Activated naive CD8-positive, alpha-beta T cell treated with anti-CD3 and anti-CD28 coated beads, Interleukin-2, amount 10 ng/mL, durations not matched to agents 7 days and 5 days (primary cell): ENCODE data around the gene APLP1. TPM values are rescaled to one million over a fixed set of nuclear protein-coding genes. Genes with fewer than 3 reads are reported as not detected.
A peak's percentile ranks its signal among the peaks of the same experiment; 100 is the strongest.
"Not testable (repeated sequence)": the region's sequence is repeated elsewhere in the genome, so short reads cannot be mapped to it uniquely, and the experiment has no call there.

Source experiments
- ATAC-seq: fragments of 150-1000 bp; cut with Tn5 transposase; one replicate; pipeline ENCODE4 v1.10.0; 2021; ENCODE audit warnings: low read depth, moderate library complexity
- POLR2A ChIA-PET: fragments of 350-600 bp; sonication (Branson Sonifier 250); formaldehyde crosslinking; loops from one replicate; lab custom pipeline; 2021; ENCODE audit warnings: antibody characterized with exemption; lab: Charles Lee
- DNase-seq: peaks from one replicate; pipeline ENCODE4 v3.0.0; 2021
- H3K27ac Mint-ChIP-seq: one replicate; pipeline ENCODE4 v1.8.0; 2022; ENCODE audit warnings: mild to moderate bottlenecking, mixed read lengths
- H3K27me3 Mint-ChIP-seq: one replicate; pipeline ENCODE4 v1.8.0; 2022; ENCODE audit warnings: mild to moderate bottlenecking, moderate library complexity, mixed read lengths
- H3K36me3 Mint-ChIP-seq: one replicate; pipeline ENCODE4 v1.8.0; 2021; ENCODE audit warnings: mild to moderate bottlenecking, mixed read lengths
- H3K4me1 Mint-ChIP-seq: one replicate; pipeline ENCODE4 v1.8.0; 2021; ENCODE audit warnings: mixed read lengths
- H3K4me3 Mint-ChIP-seq: one replicate; pipeline ENCODE4 v1.8.0; 2022; ENCODE audit warnings: mild to moderate bottlenecking, moderate library complexity, mixed read lengths
- H3K9me3 Mint-ChIP-seq: one replicate; pipeline ENCODE4 v1.8.0; 2021; ENCODE audit warnings: mixed read lengths
- total RNA-seq, 2 experiments: library from RNA; stranded (reverse); gene quantifications; one replicate each; pipeline ENCODE4 v1.2.3, GENCODE V29; 2021

APLP1 gene
- total RNA-seq, 2 experiments from 2014 or later, result 1.2 to 1.4 TPM

- Mint-ChIP-seq H3K9me3 (no peaks in the 10 kb centered on the region), H3K4me1 (peaks cover 4% of the 10 kb centered on the region), H3K36me3 (no peaks in the 10 kb centered on the region), H3K27ac (no peak overlapping the region), H3K27me3 (peaks cover 45% of the 10 kb centered on the region), H3K4me3 (no peak overlapping the region)
- POLR2A ChIA-PET, result no interaction called here
- DNase-seq (no peak), ATAC-seq (no peak)
Observed at GRCh38 chr19:35860436-35860817, 7.9 kb upstream of the APLP1 start.

GRCh38 chr19:35860818-35861639 lies 7.3 kb upstream of the APLP1 start:
- Mint-ChIP-seq H3K27ac (no peak overlapping the region), H3K4me1 (peaks cover 4% of the 10 kb centered on the region), H3K36me3 (no peaks in the 10 kb centered on the region), H3K27me3 (peaks cover 41% of the 10 kb centered on the region), H3K9me3 (no peaks in the 10 kb centered on the region), H3K4me3 (no peak overlapping the region)
- POLR2A ChIA-PET, result interaction anchor here (0.6 kb wide), 1 partner anchor 650 kb away, joined by 3 read pairs; no protein-coding TSS in a partner anchor
- no peak for DNase-seq
- no peak for ATAC-seq

GRCh38 chr19:35861640-35862160 lies 6.7 kb upstream of the APLP1 start:
- Mint-ChIP-seq H3K9me3 (peaks cover 1% of the 10 kb centered on the region), H3K27me3 (peaks cover 43% of the 10 kb centered on the region), H3K27ac (no peak overlapping the region), H3K36me3 (no peaks in the 10 kb centered on the region), H3K4me3 (no peak overlapping the region), H3K4me1 (peaks cover 5% of the 10 kb centered on the region)
- no peak for DNase-seq
- POLR2A ChIA-PET, result no interaction called here
- no peak for ATAC-seq

- Mint-ChIP-seq H3K4me3 (no peak overlapping the region), H3K27me3 (peaks cover 44% of the 10 kb centered on the region), H3K27ac (no peak overlapping the region), H3K4me1 (peaks cover 1% of the 10 kb centered on the region), H3K36me3 (no peaks in the 10 kb centered on the region), H3K9me3 (peaks cover 1% of the 10 kb centered on the region)
- no peak for DNase-seq
- POLR2A ChIA-PET, result no interaction called here
- no peak for ATAC-seq
Observed at GRCh38 chr19:35862528-35862927, 5.8 kb upstream of the APLP1 start.

- ATAC-seq, result no peak
- peaks cover 1% of the 10 kb centered on the region for H3K9me3 Mint-ChIP-seq
Observed at GRCh38 chr19:35863018-35863417, 5.4 kb upstream of the APLP1 start.

GRCh38 chr19:35868823-35869326 lies 501 bp downstream of the APLP1 start:
- no peak overlapping the region for H3K27ac Mint-ChIP-seq
- peaks cover 1% of the 10 kb centered on the region for H3K9me3 Mint-ChIP-seq
- DNase-seq (no peak), ATAC-seq (no peak)
- H3K27me3 Mint-ChIP-seq, result peaks cover 27% of the 10 kb centered on the region
- peaks cover 14% of the 10 kb centered on the region for H3K4me1 Mint-ChIP-seq
- H3K4me3 Mint-ChIP-seq, result peak overlapping the region; percentile 66
- POLR2A ChIA-PET, result interaction anchor here (0.7 to 1.7 kb wide), 2 partner anchors 32 to 62 kb away, joined by 3 to 5 read pairs; no protein-coding TSS in a partner anchor
- no peaks in the 10 kb centered on the region for H3K36me3 Mint-ChIP-seq

More at GRCh38 chr19:35863018-35863417, 5.4 kb upstream of the APLP1 start:
- peaks cover 3% of the 10 kb centered on the region for H3K4me1 Mint-ChIP-seq
- POLR2A ChIA-PET, result no interaction called here
- peaks cover 45% of the 10 kb centered on the region for H3K27me3 Mint-ChIP-seq
- no peak overlapping the region for H3K4me3 Mint-ChIP-seq
- no peaks in the 10 kb centered on the region for H3K36me3 Mint-ChIP-seq
- H3K27ac Mint-ChIP-seq, result no peak overlapping the region
- no peak for DNase-seq

GRCh38 chr19:35869327-35870123 lies 1.2 kb downstream of the APLP1 start:
- peaks cover 14% of the 10 kb centered on the region for H3K4me1 Mint-ChIP-seq
- POLR2A ChIA-PET, result interaction anchor here (0.6 to 1.7 kb wide), 4 partner anchors 33 to 249 kb away, joined by 3 to 5 read pairs (median 4); no protein-coding TSS in a partner anchor
- H3K36me3 Mint-ChIP-seq, result no peaks in the 10 kb centered on the region
- H3K27ac Mint-ChIP-seq, result peak overlapping the region; percentile 77
- H3K27me3 Mint-ChIP-seq, result peaks cover 27% of the 10 kb centered on the region
- ATAC-seq (peak; percentile 82), DNase-seq (peak; percentile 89)
- peak overlapping the region; percentile 90 for H3K4me3 Mint-ChIP-seq
- peaks cover 1% of the 10 kb centered on the region for H3K9me3 Mint-ChIP-seq

GRCh38 chr19:35870124-35870736 lies 1.9 kb downstream of the APLP1 start:
- H3K27ac Mint-ChIP-seq, result peak overlapping the region; percentile 77
- not testable (repeated sequence) for DNase-seq, ATAC-seq, H3K36me3 Mint-ChIP-seq, H3K9me3 Mint-ChIP-seq
- H3K27me3 Mint-ChIP-seq, result peaks cover 27% of the 10 kb centered on the region
- peaks cover 14% of the 10 kb centered on the region for H3K4me1 Mint-ChIP-seq
- POLR2A ChIA-PET, result interaction anchor here (0.6 to 1.7 kb wide), 2 partner anchors 59 to 248 kb away, joined by 3 to 4 read pairs; no protein-coding TSS in a partner anchor
- H3K4me3 Mint-ChIP-seq, result peak overlapping the region; percentile 90

- no peak overlapping the region for H3K4me3 Mint-ChIP-seq
- POLR2A ChIA-PET, result interaction anchor here (1.7 kb wide), 1 partner anchor 59 kb away, joined by 4 read pairs; no protein-coding TSS in a partner anchor
- no peak overlapping the region for H3K27ac Mint-ChIP-seq
- no peaks in the 10 kb centered on the region for H3K36me3 Mint-ChIP-seq
- H3K4me1 Mint-ChIP-seq, result peaks cover 14% of the 10 kb centered on the region
- H3K27me3 Mint-ChIP-seq, result peaks cover 27% of the 10 kb centered on the region
- DNase-seq, result no peak
- peaks cover 1% of the 10 kb centered on the region for H3K9me3 Mint-ChIP-seq
- no peak for ATAC-seq
Observed at GRCh38 chr19:35870798-35871197, 2.4 kb downstream of the APLP1 start.

- Mint-ChIP-seq H3K4me1 (peaks cover 13% of the 10 kb centered on the region), H3K36me3 (no peaks in the 10 kb centered on the region), H3K27me3 (peaks cover 28% of the 10 kb centered on the region), H3K27ac (no peak overlapping the region), H3K9me3 (peaks cover under 1% of the 10 kb centered on the region), H3K4me3 (no peak overlapping the region)
- POLR2A ChIA-PET, result no interaction called here
- DNase-seq, result no peak
- ATAC-seq, result no peak
Observed at GRCh38 chr19:35871611-35872010, 3.2 kb downstream of the APLP1 start.

GRCh38 chr19:35872180-35872579 lies 3.8 kb downstream of the APLP1 start:
- peaks cover 13% of the 10 kb centered on the region for H3K4me1 Mint-ChIP-seq
- POLR2A ChIA-PET, result no interaction called here
- no peaks in the 10 kb centered on the region for H3K9me3 Mint-ChIP-seq
- no peak for DNase-seq
- ATAC-seq, result no peak
- no peak overlapping the region for H3K4me3 Mint-ChIP-seq
- H3K36me3 Mint-ChIP-seq, result no peaks in the 10 kb centered on the region
- H3K27ac Mint-ChIP-seq, result no peak overlapping the region
- H3K27me3 Mint-ChIP-seq, result peaks cover 27% of the 10 kb centered on the region

GRCh38 chr19:35874392-35874930 lies 6.1 kb downstream of the APLP1 start:
- H3K4me3 Mint-ChIP-seq, result no peak overlapping the region
- DNase-seq (no peak), ATAC-seq (no peak)
- no peaks in the 10 kb centered on the region for H3K36me3 Mint-ChIP-seq
- H3K27ac Mint-ChIP-seq, result no peak overlapping the region
- POLR2A ChIA-PET, result no interaction called here
- H3K9me3 Mint-ChIP-seq, result no peaks in the 10 kb centered on the region
- peaks cover 27% of the 10 kb centered on the region for H3K27me3 Mint-ChIP-seq
- H3K4me1 Mint-ChIP-seq, result peaks cover 8% of the 10 kb centered on the region
